GM12801 (cell line): ENCODE results near the gene RNF31.

Source experiments
- CTCF ChIP-seq: IDR thresholded peaks from one replicate; pipeline ENCODE4 v1.5.1; 2011; ENCODE audit warnings: control low read depth; ENCODE audit not compliant: insufficient read length; ENCODE audit errors: extremely low read depth

Gene RNF31

GRCh38 chr14:24131549-24131966 lies 15.7 kb upstream of the RNF31 start:
- TF ChIP-seq CTCF: no peak

GRCh38 chr14:24132061-24132685 lies 15.1 kb upstream of the RNF31 start:
- no peak for TF ChIP-seq CTCF

GRCh38 chr14:24132976-24133375 lies 14.3 kb upstream of the RNF31 start:
- no peak for TF ChIP-seq CTCF

- TF ChIP-seq CTCF: no peak
These were observed 13.6 kb upstream of the RNF31 start for GRCh38 chr14:24133735-24134134.

- no peak for TF ChIP-seq CTCF
These were observed 11.8 kb upstream of the RNF31 start for GRCh38 chr14:24135584-24135833.

GRCh38 chr14:24135834-24136683 lies 11.2 kb upstream of the RNF31 start, which contains the start of gene PSME1:
PSME1 (plus strand) TSS chr14:24136194; CDS start chr14:24136263, 69 bp downstream.
- TF ChIP-seq CTCF: no peak

- no peak for TF ChIP-seq CTCF
These were observed 10.4 kb upstream of the RNF31 start for GRCh38 chr14:24136684-24137528.
